ENCODE measurements around the gene ZDHHC9. TPM values are rescaled to one million over a fixed set of nuclear protein-coding genes. Genes with fewer than 3 reads are reported as not detected.

The ZDHHC9 gene
- total and polyA plus RNA-seq, 9 of the 15 experiments (the other 6 are each of a cell fraction or from before 2014, with no cell fraction given) = 6.8 to 22.4 (median 9.1) TPM

DNA sequence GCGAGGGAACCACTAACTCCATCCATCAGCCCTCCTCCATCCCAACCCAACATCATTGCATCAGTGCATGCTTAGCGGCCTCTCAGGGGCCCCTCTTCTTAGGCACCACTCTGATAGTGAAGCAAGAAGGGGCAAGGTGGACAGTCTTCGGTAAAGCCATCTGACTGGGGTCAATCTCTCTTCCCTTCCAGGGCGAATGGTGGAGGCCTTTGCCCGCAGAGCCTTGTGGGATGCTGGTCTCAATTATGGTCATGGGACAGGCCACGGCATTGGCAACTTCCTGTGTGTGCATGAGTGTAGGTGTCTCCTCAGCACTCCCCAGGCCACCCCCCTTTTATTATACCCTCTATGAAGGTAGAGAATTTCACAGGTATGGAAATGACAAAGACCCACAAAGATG, 82.7 kb downstream of the ZDHHC9 start (continued):
- TF ChIP-seq KLF1 (tag; IDR thresholded peaks at IDR 0.05) = no peak
- no peak for TF ChIP-seq ELF1 (tag; IDR thresholded peaks at IDR 0.05)

- no peak for FAIRE-seq
- peak; percentile 33 for ATAC-seq
- Histone ChIP-seq H3K4me2 (ENCODE audit: insufficient read depth, low read length) (peak overlapping the region; percentile 52), H3K27ac (ENCODE audit: extremely low read depth, low read depth, low read length) (peak overlapping the region; percentile 30; the same call in 1 of the 3 replicates), H3K9me3 (replicated peaks; ENCODE audit: control insufficient read depth, insufficient read depth, low read depth, low read length) (no peaks in the 10 kb centered on the region), H3K79me2 (ENCODE audit: control insufficient read depth, insufficient read depth, low read length) (no peaks in the 10 kb centered on the region), H3K9ac (ENCODE audit: insufficient read depth in 1 of 2, low read depth in 2 of 2, low read length in 2 of 2) (no peak overlapping the region; a peak in 1 of 4 replicates), H3K36me3 (ENCODE audit: control insufficient read depth, insufficient read depth, low read length) (no peaks in the 10 kb centered on the region), H3K27me3 (ENCODE audit: control insufficient read depth in 2 of 2, insufficient read depth in 2 of 2, low read length in 2 of 2) (no peaks in the 10 kb centered on the region), H4K20me1 (replicated peaks; ENCODE audit: control insufficient read depth, insufficient read depth, low read length) (no peaks in the 10 kb centered on the region), H3K4me3 (no peak overlapping the region), H3K4me1 (replicated peaks in 1 of 2; ENCODE audit: control insufficient read depth in 2 of 2, insufficient read depth in 2 of 2, low read length in 2 of 2) (peaks cover 12 to 17% of the 10 kb centered on the region in 2 experiments; a peak in 4 of 5 replicates), H3K9me1 (ENCODE audit: control insufficient read depth, insufficient read depth, low read length) (peaks cover 2% of the 10 kb centered on the region), H2AFZ (ENCODE audit: low read depth, low read length) (peak overlapping the region; percentile 93)
- peak in 1 of 4 experiments; percentile 21 for DNase-seq (ENCODE audit: extremely low read depth in 1 of 4, low spot score in 3 of 4)
- WGBS (ENCODE audit: insufficient coverage, low coverage, missing lambda C conversion rate) = 13% methylated on average over 7 of the region's 9 CpGs
- in situ Hi-C loops (cut with MboI) = no loop called here
- BruUV-seq (replicated peaks) = no TSS peak
- POLR2A ChIA-PET = interaction anchor here (1.7 kb wide), 1 partner anchor 57 kb away, joined by 4 read pairs; no protein-coding TSS in a partner anchor
- intact Hi-C loops (cut with micrococcal nuclease) = no loop called here
- CTCF ChIA-PET (ENCODE audit: low intra/inter-chr PET ratio) = no interaction called here
- TF ChIP-seq ZNF324 (CRISPR knock-in tag; IDR thresholded peaks at IDR 0.05) (no peak), ZNF586 (CRISPR knock-in tag; conservative IDR thresholded peaks at IDR 0.05) (no peak), ZNF79 (CRISPR knock-in tag; IDR thresholded peaks at IDR 0.05; ENCODE audit: low read depth) (no peak), SMARCA4 (IDR thresholded peaks at IDR 0.05) (no peak), RFX1 (IDR thresholded peaks at IDR 0.05) (no peak), PHTF2 (CRISPR knock-in tag; IDR thresholded peaks at IDR 0.05) (no peak), MED1 (CRISPR knock-in tag; IDR thresholded peaks at IDR 0.05; ENCODE audit: borderline replicate concordance) (no peak), MTA3 (IDR thresholded peaks at IDR 0.05; ENCODE audit: borderline replicate concordance) (no peak), NFIC (IDR thresholded peaks at IDR 0.05) (peak; percentile 17; the same call in 1 of the 2 replicates), USF1 (CRISPR knock-in tag; IDR thresholded peaks at IDR 0.05) (peak; percentile 57), ZNF24 (IDR thresholded peaks at IDR 0.05) (no peak), MYBL2 (IDR thresholded peaks at IDR 0.05; ENCODE audit: low read depth) (no peak), MYBL2 (CRISPR knock-in tag; IDR thresholded peaks at IDR 0.05; ENCODE audit: borderline replicate concordance) (no peak)
- TF ChIP-seq, protein P1, sequence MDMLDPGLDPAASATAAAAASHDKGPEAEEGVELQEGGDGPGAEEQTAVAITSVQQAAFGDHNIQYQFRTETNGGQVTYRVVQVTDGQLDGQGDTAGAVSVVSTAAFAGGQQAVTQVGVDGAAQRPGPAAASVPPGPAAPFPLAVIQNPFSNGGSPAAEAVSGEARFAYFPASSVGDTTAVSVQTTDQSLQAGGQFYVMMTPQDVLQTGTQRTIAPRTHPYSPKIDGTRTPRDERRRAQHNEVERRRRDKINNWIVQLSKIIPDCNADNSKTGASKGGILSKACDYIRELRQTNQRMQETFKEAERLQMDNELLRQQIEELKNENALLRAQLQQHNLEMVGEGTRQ (CRISPR knock-in tag; IDR thresholded peaks at IDR 0.05) = peak; percentile 47
- TF ChIP-seq, protein P2, sequence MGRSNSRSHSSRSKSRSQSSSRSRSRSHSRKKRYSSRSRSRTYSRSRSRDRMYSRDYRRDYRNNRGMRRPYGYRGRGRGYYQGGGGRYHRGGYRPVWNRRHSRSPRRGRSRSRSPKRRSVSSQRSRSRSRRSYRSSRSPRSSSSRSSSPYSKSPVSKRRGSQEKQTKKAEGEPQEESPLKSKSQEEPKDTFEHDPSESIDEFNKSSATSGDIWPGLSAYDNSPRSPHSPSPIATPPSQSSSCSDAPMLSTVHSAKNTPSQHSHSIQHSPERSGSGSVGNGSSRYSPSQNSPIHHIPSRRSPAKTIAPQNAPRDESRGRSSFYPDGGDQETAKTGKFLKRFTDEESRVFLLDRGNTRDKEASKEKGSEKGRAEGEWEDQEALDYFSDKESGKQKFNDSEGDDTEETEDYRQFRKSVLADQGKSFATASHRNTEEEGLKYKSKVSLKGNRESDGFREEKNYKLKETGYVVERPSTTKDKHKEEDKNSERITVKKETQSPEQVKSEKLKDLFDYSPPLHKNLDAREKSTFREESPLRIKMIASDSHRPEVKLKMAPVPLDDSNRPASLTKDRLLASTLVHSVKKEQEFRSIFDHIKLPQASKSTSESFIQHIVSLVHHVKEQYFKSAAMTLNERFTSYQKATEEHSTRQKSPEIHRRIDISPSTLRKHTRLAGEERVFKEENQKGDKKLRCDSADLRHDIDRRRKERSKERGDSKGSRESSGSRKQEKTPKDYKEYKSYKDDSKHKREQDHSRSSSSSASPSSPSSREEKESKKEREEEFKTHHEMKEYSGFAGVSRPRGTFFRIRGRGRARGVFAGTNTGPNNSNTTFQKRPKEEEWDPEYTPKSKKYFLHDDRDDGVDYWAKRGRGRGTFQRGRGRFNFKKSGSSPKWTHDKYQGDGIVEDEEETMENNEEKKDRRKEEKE (IDR thresholded peaks at IDR 0.05; ENCODE audit: borderline replicate concordance in 1 of 2, control insufficient read depth in 1 of 2, low read depth in 2 of 2, low read length in 1 of 2) = no peak
Measured at GRCh38 chrX:129760155-129760554, 83.5 kb downstream of the ZDHHC9 start.

Data from K562 (cell line).